ENCODE data around the gene ADAM22.

DNA sequence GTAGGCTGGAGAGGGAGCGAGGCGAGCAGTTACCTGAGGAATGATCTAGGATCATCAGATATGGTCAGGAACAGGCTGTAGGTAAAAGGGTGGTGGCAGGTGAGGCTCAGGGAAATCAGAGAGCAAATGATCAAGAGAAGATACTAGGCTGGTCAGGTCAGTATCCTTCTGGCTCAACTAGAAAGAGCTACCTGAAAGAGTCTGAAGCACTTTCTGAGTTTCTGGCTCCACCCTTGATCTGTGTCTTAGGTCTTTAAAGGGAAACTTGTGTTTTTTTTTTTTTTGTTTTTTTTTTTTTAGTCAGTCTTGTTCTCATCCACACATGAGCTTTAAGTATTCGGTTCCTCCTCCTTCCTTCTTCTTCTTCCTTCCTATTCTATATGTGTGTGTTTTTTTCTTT, 10.5 kb downstream of the ADAM22 start:
- no peak for TF ChIP-seq CTCF (conservative IDR thresholded peaks at IDR 0.05)
- no peak for TF ChIP-seq EZH2 (IDR thresholded peaks at IDR 0.05; ENCODE audit: low read depth)
